ENCODE results near the gene ZNF653. TPM values are rescaled to one million over a fixed set of nuclear protein-coding genes. Genes with fewer than 3 reads are reported as not detected.
A peak's percentile ranks its signal among the peaks of the same experiment; 100 is the strongest.

Gene ZNF653
- total RNA-seq, 4 donors from 2014 or later, result 3.3 to 8.4 (median 5.3) TPM

- DNase-seq (ENCODE audit: low spot score) (no peak), ATAC-seq (ENCODE audit: low FRiP score) (no peak)
- TF ChIP-seq CTCF (IDR thresholded peaks at IDR 0.05), result no peak
Measured at GRCh38 chr19:11549386-11549953, 43.8 kb upstream of the ZNF653 start.

- TF ChIP-seq CTCF (IDR thresholded peaks at IDR 0.05), result no peak
- DNase-seq (ENCODE audit: low spot score) (no peak), ATAC-seq (ENCODE audit: low FRiP score) (no peak)
Measured at GRCh38 chr19:11547929-11548700, 42.5 kb upstream of the ZNF653 start.

GRCh38 chr19:11541238-11541637 lies 35.6 kb upstream of the ZNF653 start:
- ATAC-seq (ENCODE audit: low FRiP score) (no peak), DNase-seq (ENCODE audit: low spot score) (no peak)
- TF ChIP-seq CTCF (IDR thresholded peaks at IDR 0.05), result no peak

- TF ChIP-seq CTCF (IDR thresholded peaks at IDR 0.05), result no peak
- ATAC-seq (ENCODE audit: low FRiP score) (no peak), DNase-seq (ENCODE audit: low spot score) (no peak)
Measured at GRCh38 chr19:11540645-11541044, 35.0 kb upstream of the ZNF653 start.

- DNase-seq (ENCODE audit: low spot score) (no peak), ATAC-seq (ENCODE audit: low FRiP score) (no peak)
- no peak for TF ChIP-seq CTCF (IDR thresholded peaks at IDR 0.05)
Measured at GRCh38 chr19:11539495-11540365, 34.1 kb upstream of the ZNF653 start.

- ATAC-seq (ENCODE audit: low FRiP score), result peak; percentile 50
- no peak for TF ChIP-seq CTCF (IDR thresholded peaks at IDR 0.05)
- no peak for DNase-seq (ENCODE audit: low spot score)
Measured at GRCh38 chr19:11538232-11539036, 32.8 kb upstream of the ZNF653 start, which contains the start of gene CNN1. Gene CNN1, plus strand, starts transcription at chr19:11538851. Its CDS starts 77 bp downstream, at chr19:11538928.
